Transverse colon (tissue), 4 donors: ENCODE data around the gene ATOH8. TPM values are rescaled to one million over a fixed set of nuclear protein-coding genes. Genes with fewer than 3 reads are reported as not detected.

Source experiments
- DNase-seq: peaks from one replicate; pipeline ENCODE4 v3.0.0-alpha.2; 2019
- H3K27ac ChIP-seq, 4 donors: fragments of 200-600 bp; sonication (generic); 2 replicates each; pipeline ENCODE4 v1.5.1; 2016 to 2018; ENCODE audit warnings: inconsistent platforms in 4 of 4
- H3K27me3 ChIP-seq: fragments of 200-600 bp; sonication (generic); 2 replicates; pipeline ENCODE4 v1.5.1; 2017; ENCODE audit warnings: inconsistent platforms
- H3K36me3 ChIP-seq, 4 donors: fragments of 200-600 bp; sonication (generic); 2 replicates each; pipeline ENCODE4 v1.5.1; 2017 to 2019; ENCODE audit warnings: inconsistent platforms in 4 of 4
- H3K4me1 ChIP-seq, 4 donors: fragments of 200-600 bp; sonication (generic); 2 replicates each; pipeline ENCODE4 v1.5.1; 2017 to 2020; ENCODE audit warnings: inconsistent platforms in 4 of 4
- H3K4me3 ChIP-seq, 4 donors: fragments of 200-600 bp; sonication (generic); 1 replicate in 1 of 4; 2 replicates in 3 of 4; pipeline versions ENCODE4 v1.5.1 to v1.6.1; 2017 to 2019; ENCODE audit warnings: inconsistent platforms in 4 of 4
- H3K9me3 ChIP-seq, 2 donors: fragments of 200-600 bp; sonication (generic); 2 replicates each; pipeline ENCODE4 v1.5.1; 2017 to 2019; ENCODE audit warnings: inconsistent platforms in 2 of 2
- EP300 ChIP-seq: sonication (generic); formaldehyde crosslinking; IDR thresholded peaks from one replicate; pipeline ENCODE4 v1.6.1; 2017; ENCODE audit warnings: antibody characterized with exemption, low read depth
- POLR2A ChIP-seq: fragments of 450-650 bp; IDR thresholded peaks from one replicate; pipeline ENCODE4 v1.6.1; 2016; ENCODE audit warnings: antibody characterized with exemption, mild to moderate bottlenecking, moderate library complexity
- POLR2AphosphoS5 ChIP-seq, 3 donors: sonication (generic); formaldehyde crosslinking; IDR thresholded peaks; one replicate each; pipeline ENCODE4 v1.6.1; 2016; ENCODE audit warnings: antibody characterized with exemption in 3 of 3
- WGBS, 2 donors: methylation state at CpG; one replicate each; pipeline ENCODE4 v1.1.5; 2018; ENCODE audit warnings: low coverage in 1 of 2; 5-methylcytosine and 5-hydroxymethylcytosine counted together
- in situ Hi-C, 4 donors: fragments of 200-750 bp; cut with MboI; loops; one replicate each; pipeline versions ENCODE4 v1.15.0 to v1.15.1; 2017; ENCODE audit warnings: low sequenced_read_pairs in 3 of 4, low pct_ligation_motif_present in 1 of 4, low pct_unique_long_range_greater_than_20kb in 1 of 4
- intact Hi-C: fragments of 100-400 bp; cut with DNase I; formaldehyde crosslinking; loops from one replicate; pipeline ENCODE4 v1.15.1; 2023; ENCODE audit warnings: low total_unique reads
- total RNA-seq, 4 donors: library from RNA; depleted of rRNA; stranded (reverse); fragments of >200 nt; gene quantifications; one replicate each; pipeline ENCODE4 v1.1.0, GENCODE V29; 2016
- TF ChIP-seq, protein P1 (sequence below), 5 experiments: fragments of 200-600 bp in 3 of 5; fragments of 450-650 bp in 2 of 5; sonication (generic) in 3 of 5; IDR thresholded peaks; 1 replicate in 2 of 5; 2 replicates in 3 of 5; pipeline ENCODE4 v1.5.1; 2016 to 2017; ENCODE audit warnings: antibody characterized with exemption in 5 of 5, inconsistent platforms in 3 of 5, mild to moderate bottlenecking in 2 of 5, moderate library complexity in 1 of 5

The ATOH8 gene
- total RNA-seq, 4 donors from 2014 or later = 7.4 to 32.6 (median 14.4) TPM

DNA sequence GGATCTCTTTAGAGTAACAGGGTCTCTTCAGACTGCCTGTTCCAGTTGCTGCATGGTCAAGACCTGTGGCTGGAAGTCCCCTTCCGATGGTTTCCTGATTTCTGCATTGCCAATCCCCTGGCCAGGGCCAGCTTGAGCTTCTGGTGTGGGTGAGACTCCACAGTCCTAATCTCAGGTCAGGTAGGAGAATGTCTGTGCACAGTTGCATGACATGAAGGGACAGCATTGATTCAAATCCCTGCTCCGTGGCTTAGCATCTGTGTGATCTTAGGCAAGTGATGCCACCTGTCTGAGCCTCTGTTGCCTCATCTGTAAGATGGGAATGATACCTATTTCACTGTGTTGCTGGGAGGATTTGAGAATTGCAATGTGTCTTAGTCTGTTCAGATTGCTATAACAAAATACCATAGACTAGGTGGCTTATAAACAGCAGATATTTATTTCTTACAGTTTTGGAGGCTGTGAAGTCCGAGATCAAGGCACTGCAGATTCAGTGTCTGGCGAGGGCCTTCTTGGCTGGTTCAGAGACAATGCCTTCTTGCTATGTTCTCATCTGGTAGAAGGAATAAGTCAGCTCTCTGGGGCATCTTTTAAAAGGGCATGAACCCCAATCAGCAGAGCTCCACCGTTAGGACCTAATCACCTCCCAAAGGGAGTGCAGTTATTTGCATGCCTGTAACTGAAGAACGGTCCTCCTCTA is 66.2 kb downstream of the ATOH8 start:
- in situ Hi-C loops (loop anchor here in 2 of 4 donors (10.0 to 25.0 kb wide), 2 partner anchors 183 to 255 kb away; no protein-coding TSS in a partner anchor), intact Hi-C loops (no loop called here)
- Histone ChIP-seq H3K4me1 (no peaks in the 10 kb centered on the region), H3K36me3 (no peaks in the 10 kb centered on the region), H3K4me3 (no peak overlapping the region), H3K9me3 (no peaks in the 10 kb centered on the region), H3K27me3 (no peaks in the 10 kb centered on the region), H3K27ac (no peak overlapping the region)
- no peak for DNase-seq
- 75 to 100% methylated on average over 1 to 6 of the region's 6 CpGs for WGBS, 2 donors
- no peak for TF ChIP-seq POLR2AphosphoS5 (IDR thresholded peaks at IDR 0.05)
- TF ChIP-seq, protein P1, sequence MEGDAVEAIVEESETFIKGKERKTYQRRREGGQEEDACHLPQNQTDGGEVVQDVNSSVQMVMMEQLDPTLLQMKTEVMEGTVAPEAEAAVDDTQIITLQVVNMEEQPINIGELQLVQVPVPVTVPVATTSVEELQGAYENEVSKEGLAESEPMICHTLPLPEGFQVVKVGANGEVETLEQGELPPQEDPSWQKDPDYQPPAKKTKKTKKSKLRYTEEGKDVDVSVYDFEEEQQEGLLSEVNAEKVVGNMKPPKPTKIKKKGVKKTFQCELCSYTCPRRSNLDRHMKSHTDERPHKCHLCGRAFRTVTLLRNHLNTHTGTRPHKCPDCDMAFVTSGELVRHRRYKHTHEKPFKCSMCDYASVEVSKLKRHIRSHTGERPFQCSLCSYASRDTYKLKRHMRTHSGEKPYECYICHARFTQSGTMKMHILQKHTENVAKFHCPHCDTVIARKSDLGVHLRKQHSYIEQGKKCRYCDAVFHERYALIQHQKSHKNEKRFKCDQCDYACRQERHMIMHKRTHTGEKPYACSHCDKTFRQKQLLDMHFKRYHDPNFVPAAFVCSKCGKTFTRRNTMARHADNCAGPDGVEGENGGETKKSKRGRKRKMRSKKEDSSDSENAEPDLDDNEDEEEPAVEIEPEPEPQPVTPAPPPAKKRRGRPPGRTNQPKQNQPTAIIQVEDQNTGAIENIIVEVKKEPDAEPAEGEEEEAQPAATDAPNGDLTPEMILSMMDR (IDR thresholded peaks at IDR 0.05) = no peak
- TF ChIP-seq EP300 = no peak
- TF ChIP-seq POLR2A = no peak

DNA sequence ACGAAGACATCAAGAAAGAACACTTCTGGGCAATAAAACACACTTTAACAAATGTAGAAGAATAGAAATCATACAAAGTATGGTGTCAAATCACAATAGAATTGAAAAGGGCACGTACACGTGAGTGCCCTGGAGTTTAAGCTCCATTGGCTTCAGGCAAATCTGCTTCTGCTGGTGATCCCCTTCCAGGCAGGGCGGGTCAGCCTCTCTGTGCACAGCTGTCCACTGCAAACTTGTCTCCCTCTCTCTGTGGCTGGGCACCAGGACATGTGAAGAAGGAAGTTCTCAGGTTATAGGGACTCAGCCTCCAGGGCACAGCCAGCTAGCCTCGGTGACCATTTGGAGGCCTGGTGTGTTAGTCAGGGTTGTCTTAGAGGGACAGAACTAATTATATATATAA is 69.0 kb downstream of the ATOH8 start:
- no peak for DNase-seq
- Histone ChIP-seq H3K9me3 (no peaks in the 10 kb centered on the region), H3K4me3 (no peak overlapping the region), H3K27me3 (no peaks in the 10 kb centered on the region), H3K36me3 (no peaks in the 10 kb centered on the region), H3K27ac (no peak overlapping the region), H3K4me1 (peaks cover 0 to 8% (median 1%) of the 10 kb centered on the region in 4 donors)
- in situ Hi-C loops = loop anchor here in 2 of 4 donors (10.0 to 25.0 kb wide), 2 partner anchors 185 to 252 kb away; no protein-coding TSS in a partner anchor
- no peak for TF ChIP-seq EP300
- TF ChIP-seq POLR2A = no peak
- TF ChIP-seq, protein P1 (IDR thresholded peaks at IDR 0.05) = no peak
- no peak for TF ChIP-seq POLR2AphosphoS5 (IDR thresholded peaks at IDR 0.05)
- 70 to 94% methylated on average over 2 to 5 of the region's 5 CpGs for WGBS, 2 donors
- intact Hi-C loops = no loop called here

DNA sequence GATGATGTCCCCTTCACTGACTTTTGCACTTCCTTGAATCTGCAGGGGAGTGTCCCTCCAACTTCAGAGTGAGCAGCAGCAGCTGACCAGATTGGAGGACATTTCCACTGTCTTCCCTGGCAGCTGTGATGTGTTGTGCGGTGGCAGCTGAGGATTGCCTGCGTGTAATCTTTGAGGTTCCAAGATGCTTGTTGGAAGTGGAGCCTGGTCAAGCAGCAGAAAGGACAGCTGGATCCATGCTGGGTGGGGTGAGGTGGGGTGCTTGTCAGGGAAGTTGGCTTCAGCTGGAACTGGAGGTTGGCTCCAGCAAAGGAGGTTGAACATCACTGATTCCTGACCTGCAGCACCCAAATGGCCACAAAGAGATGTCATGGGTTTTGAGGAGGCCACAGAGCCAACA is 70.2 kb downstream of the ATOH8 start:
- Histone ChIP-seq H3K9me3 (no peaks in the 10 kb centered on the region), H3K4me3 (no peak overlapping the region), H3K4me1 (peaks cover 0 to 8% (median 1%) of the 10 kb centered on the region in 4 donors), H3K27me3 (no peaks in the 10 kb centered on the region), H3K27ac (no peak overlapping the region), H3K36me3 (no peaks in the 10 kb centered on the region)
- DNase-seq = no peak
- intact Hi-C loops = no loop called here
- WGBS, 2 donors = 41% methylated on average over 2 of the region's 2 CpGs; no CpG with 5 or more reads in 1 of the 2 donors
- TF ChIP-seq EP300 = no peak
- TF ChIP-seq, protein P1 (IDR thresholded peaks at IDR 0.05) = no peak
- in situ Hi-C loops = loop anchor here in 2 of 4 donors (10.0 to 25.0 kb wide), 2 partner anchors 187 to 251 kb away; no protein-coding TSS in a partner anchor

DNA sequence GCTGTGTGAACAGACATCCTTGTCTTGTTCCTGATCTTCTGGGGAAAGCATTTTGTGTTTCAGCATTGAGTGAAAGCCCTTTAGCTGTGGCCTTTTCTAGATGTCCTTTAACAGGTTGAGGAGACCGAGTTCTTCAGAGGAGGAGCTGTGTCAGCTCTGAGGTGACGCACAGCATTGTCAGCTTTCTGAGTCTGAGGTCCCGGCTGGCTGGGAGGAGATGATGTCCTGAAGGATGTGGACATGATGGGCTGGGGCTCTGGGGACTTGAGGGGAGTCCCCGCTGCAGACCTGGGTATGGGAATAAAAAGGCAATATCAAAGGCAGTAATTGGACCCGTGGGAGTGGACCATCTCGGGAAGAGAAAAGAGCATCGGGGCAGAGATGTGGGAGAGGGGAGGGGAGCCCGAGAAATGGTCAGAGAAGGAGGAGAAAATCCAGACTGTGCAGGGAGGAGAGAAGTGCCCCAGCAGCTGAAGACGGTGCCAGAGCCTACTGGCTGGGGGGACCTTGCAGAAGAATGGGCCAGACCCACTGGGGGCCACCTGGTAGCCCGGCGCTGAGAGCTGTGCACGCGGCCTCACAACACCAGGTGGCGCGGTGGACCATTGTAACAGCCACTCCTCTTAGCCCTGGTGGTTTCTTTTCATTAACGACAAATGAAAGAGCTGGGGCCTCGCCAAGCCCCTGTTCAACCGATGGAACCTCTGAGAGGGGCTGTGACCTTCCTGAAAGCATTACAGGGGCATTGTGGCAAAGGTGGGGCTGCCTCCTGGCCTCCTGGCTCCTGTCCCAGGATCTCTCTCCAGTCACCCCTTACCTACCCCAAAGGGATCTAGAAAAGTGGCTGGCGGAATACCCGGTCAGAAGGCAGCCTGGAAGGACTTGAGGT is 73.4 kb downstream of the ATOH8 start:
- H3K4me3 ChIP-seq = no peak overlapping the region
- no peak overlapping the region for H3K27ac ChIP-seq
- 28 to 67% methylated on average over 3 to 18 of the region's 20 CpGs for WGBS, 2 donors
- no peaks in the 10 kb centered on the region for H3K9me3 ChIP-seq
- DNase-seq = peak; percentile 79
- no peaks in the 10 kb centered on the region for H3K36me3 ChIP-seq
- H3K27me3 ChIP-seq = no peaks in the 10 kb centered on the region
- no peak for TF ChIP-seq EP300
- TF ChIP-seq, protein P1 (IDR thresholded peaks at IDR 0.05) = peak; percentile 87 to 93 (median 91)
- no peak for TF ChIP-seq POLR2AphosphoS5 (IDR thresholded peaks at IDR 0.05)
- no peak for TF ChIP-seq POLR2A
- intact Hi-C loops (loop anchor here (2.0 to 5.0 kb wide), 2 partner anchors 60 to 252 kb away; partner anchors contain the start of gene ST3GAL5), in situ Hi-C loops (loop anchor here in 3 of 4 donors (5.0 to 10.0 kb wide), 3 partner anchors 248 to 260 kb away; no protein-coding TSS in a partner anchor)
- peaks cover 0 to 8% (median 1%) of the 10 kb centered on the region in 4 donors for H3K4me1 ChIP-seq
